Activated CD4-positive, CD25-positive, alpha-beta regulatory T cell treated with anti-CD3 and anti-CD28 coated beads, Interleukin-2, amount 50 U/mL, for 16 hours (primary cell): ENCODE measurements around the gene SLC25A4.

Experiments
- DNase-seq: peaks from one replicate; pipeline ENCODE4 v3.0.0-alpha.2; 2020; ENCODE audit warnings: low read depth, low spot score

Gene SLC25A4

GRCh38 chr4:185120631-185120946 lies 22.5 kb upstream of the SLC25A4 start:
- no peak for DNase-seq

- no peak for DNase-seq
Observed at GRCh38 chr4:185122681-185123345, 20.3 kb upstream of the SLC25A4 start.

GRCh38 chr4:185124006-185124405 lies 19.1 kb upstream of the SLC25A4 start:
- DNase-seq: no peak

GRCh38 chr4:185127021-185127925 lies 15.8 kb upstream of the SLC25A4 start:
- DNase-seq: no peak

- no peak for DNase-seq
Observed at GRCh38 chr4:185128272-185129119, 14.6 kb upstream of the SLC25A4 start.

GRCh38 chr4:185134307-185134869 lies 8.7 kb upstream of the SLC25A4 start:
- DNase-seq: no peak

GRCh38 chr4:185137233-185137925 lies 5.7 kb upstream of the SLC25A4 start:
- no peak for DNase-seq

GRCh38 chr4:185138161-185138560 lies 4.9 kb upstream of the SLC25A4 start:
- no peak for DNase-seq

GRCh38 chr4:185139736-185140135 lies 3.3 kb upstream of the SLC25A4 start:
- DNase-seq: no peak

- DNase-seq: no peak
Observed at GRCh38 chr4:185141777-185142176, 1.3 kb upstream of the SLC25A4 start.

- DNase-seq: no peak
Observed at GRCh38 chr4:185142564-185142911, 528 bp upstream of the SLC25A4 start.

GRCh38 chr4:185143601-185143969 lies 519 bp downstream of the SLC25A4 start:
- no peak for DNase-seq

- no peak for DNase-seq
Observed at GRCh38 chr4:185144601-185145240, 1.7 kb downstream of the SLC25A4 start.

- no peak for DNase-seq
Observed at GRCh38 chr4:185145572-185145971, 2.5 kb downstream of the SLC25A4 start.

GRCh38 chr4:185149392-185149791 lies 6.3 kb downstream of the SLC25A4 start:
- DNase-seq: no peak

- no peak for DNase-seq
Observed at GRCh38 chr4:185151296-185151695, 8.2 kb downstream of the SLC25A4 start.

- no peak for DNase-seq
Observed at GRCh38 chr4:185165605-185166063, 22.6 kb downstream of the SLC25A4 start.

- DNase-seq: no peak
Observed at GRCh38 chr4:185167234-185167633, 24.2 kb downstream of the SLC25A4 start.

- no peak for DNase-seq
Observed at GRCh38 chr4:185171373-185172071, 28.5 kb downstream of the SLC25A4 start.

- no peak for DNase-seq
Observed at GRCh38 chr4:185179488-185179887, 36.4 kb downstream of the SLC25A4 start.
